Smooth muscle cell (in vitro differentiated cells): ENCODE data around the gene LMO1. TPM values are rescaled to one million over a fixed set of nuclear protein-coding genes. Genes with fewer than 3 reads are reported as not detected.

Experiments
- DNase-seq: peaks from one replicate; lab custom pipeline; 2025; ENCODE audit not compliant: unreplicated experiment; lab: John Stamatoyannopoulos, UW
- H2AFZ ChIP-seq: fragments of 200-600 bp; sonication (generic); 2 replicates; pipeline ENCODE4 v1.6.0; 2016; ENCODE audit warnings: antibody characterized with exemption, low read depth, mild to moderate bottlenecking
- H3F3A ChIP-seq: fragments of 200-600 bp; sonication (generic); 2 replicates; pipeline ENCODE4 v1.6.0; 2017; ENCODE audit warnings: antibody characterized with exemption, low read depth
- H3K27ac ChIP-seq: fragments of 200-600 bp; sonication (generic); 2 replicates; pipeline ENCODE4 v1.5.1; 2016; ENCODE audit warnings: low read depth, mild to moderate bottlenecking
- H3K27me3 ChIP-seq: fragments of 200-600 bp; sonication (generic); 2 replicates; pipeline ENCODE4 v1.6.1; 2016; ENCODE audit warnings: low read depth, mild to moderate bottlenecking
- H3K36me3 ChIP-seq: fragments of 200-600 bp; sonication (generic); 2 replicates; pipeline ENCODE4 v1.5.1; 2016; ENCODE audit warnings: low read depth
- H3K4me1 ChIP-seq: fragments of 200-600 bp; sonication (generic); 2 replicates; pipeline ENCODE4 v1.5.1; 2016; ENCODE audit warnings: low read depth
- H3K4me2 ChIP-seq: fragments of 200-600 bp; sonication (generic); 2 replicates; pipeline ENCODE4 v1.6.0; 2016; ENCODE audit warnings: mild to moderate bottlenecking
- H3K4me3 ChIP-seq: fragments of 200-600 bp; sonication (generic); 2 replicates; pipeline ENCODE4 v1.5.1; 2016; ENCODE audit warnings: mild to moderate bottlenecking
- H3K79me2 ChIP-seq: fragments of 200-600 bp; sonication (generic); 2 replicates; pipeline ENCODE4 v1.6.0; 2016; ENCODE audit warnings: low read depth, mild to moderate bottlenecking
- H3K9ac ChIP-seq: fragments of 200-600 bp; sonication (generic); 2 replicates; pipeline ENCODE4 v1.6.0; 2016; ENCODE audit warnings: low read depth
- H3K9me3 ChIP-seq: fragments of 200-600 bp; sonication (generic); replicated peaks from 2 replicates; pipeline ENCODE4 v1.5.1; 2016; ENCODE audit warnings: low read depth
- H4K20me1 ChIP-seq: fragments of 200-600 bp; sonication (generic); 2 replicates; pipeline ENCODE4 v1.6.0; 2016; ENCODE audit warnings: low read depth
- CTCF ChIP-seq: fragments of 200-600 bp; sonication (generic); IDR thresholded peaks from 2 replicates; pipeline ENCODE4 v1.5.1; 2017; ENCODE audit warnings: borderline replicate concordance, mild to moderate bottlenecking, antibody characterized with exemption; ENCODE audit not compliant: insufficient read depth, poor library complexity, severe bottlenecking
- WGBS: methylation state at CpG from one replicate; pipeline ENCODE4 v1.1.7; 2016; ENCODE audit warnings: low lambda C conversion rate; 5-methylcytosine and 5-hydroxymethylcytosine counted together
- polyA plus RNA-seq: library from polyadenylated mRNA; unstranded; fragments of >200 nt; fragmentation: Nextera tagmentation; extraction: Ambion mirVana; gene quantifications from 2 replicates; pipeline ENCODE4 v1.2.1, GENCODE V29; 2016
- total RNA-seq: library from RNA; depleted of rRNA; stranded (reverse); fragments of >200 nt; gene quantifications from 2 replicates; pipeline ENCODE4 v1.2.3, GENCODE V29; 2014

Gene LMO1
- total and polyA plus RNA-seq, 2 experiments from 2014 or later, result 1.1 to 1.6 TPM

- no peak for DNase-seq
- Histone ChIP-seq H3K27me3 (peaks cover 12% of the 10 kb centered on the region), H3K4me3 (no peak overlapping the region), H2AFZ (no peak overlapping the region), H3K36me3 (no peaks in the 10 kb centered on the region), H3F3A (no peaks in the 10 kb centered on the region), H3K27ac (no peak overlapping the region), H4K20me1 (no peaks in the 10 kb centered on the region), H3K4me2 (no peak overlapping the region), H3K9ac (no peak overlapping the region), H3K4me1 (peaks cover 3% of the 10 kb centered on the region), H3K79me2 (no peaks in the 10 kb centered on the region), H3K9me3 (no peaks in the 10 kb centered on the region)
- TF ChIP-seq CTCF, result no peak
- WGBS, result 36% methylated on average over 2 of the region's 2 CpGs
Observed at GRCh38 chr11:8190431-8190830, 73.2 kb downstream of the LMO1 start.

DNA sequence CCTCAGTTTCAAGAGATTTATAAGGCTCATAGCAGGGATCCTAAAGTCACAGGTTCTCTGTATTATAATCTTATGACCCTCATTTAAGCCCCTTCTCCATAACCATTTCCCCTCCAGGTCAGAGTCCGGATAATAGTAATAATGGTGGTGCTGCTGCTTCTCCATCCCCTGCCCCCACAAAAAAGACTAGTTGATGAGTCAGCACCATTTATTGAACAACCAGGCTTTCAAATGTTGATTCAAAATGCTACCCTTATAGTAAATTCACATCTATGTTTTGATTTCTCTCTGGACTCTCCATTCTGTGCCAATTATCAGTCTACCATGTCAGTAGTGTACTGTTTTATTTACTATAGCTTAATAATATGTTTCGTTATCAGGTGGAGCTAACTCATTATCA lies 77.2 kb downstream of the LMO1 start:
- Histone ChIP-seq H3K27me3 (no peaks in the 10 kb centered on the region), H3K4me1 (no peaks in the 10 kb centered on the region), H3F3A (no peaks in the 10 kb centered on the region), H3K36me3 (no peaks in the 10 kb centered on the region), H3K4me2 (no peak overlapping the region), H4K20me1 (no peaks in the 10 kb centered on the region), H3K79me2 (no peaks in the 10 kb centered on the region), H2AFZ (no peak overlapping the region), H3K9ac (no peak overlapping the region), H3K9me3 (no peaks in the 10 kb centered on the region), H3K4me3 (no peak overlapping the region), H3K27ac (no peak overlapping the region)
- WGBS, result 88% methylated on average over 2 of the region's 2 CpGs
- no peak for DNase-seq
- no peak for TF ChIP-seq CTCF

DNA sequence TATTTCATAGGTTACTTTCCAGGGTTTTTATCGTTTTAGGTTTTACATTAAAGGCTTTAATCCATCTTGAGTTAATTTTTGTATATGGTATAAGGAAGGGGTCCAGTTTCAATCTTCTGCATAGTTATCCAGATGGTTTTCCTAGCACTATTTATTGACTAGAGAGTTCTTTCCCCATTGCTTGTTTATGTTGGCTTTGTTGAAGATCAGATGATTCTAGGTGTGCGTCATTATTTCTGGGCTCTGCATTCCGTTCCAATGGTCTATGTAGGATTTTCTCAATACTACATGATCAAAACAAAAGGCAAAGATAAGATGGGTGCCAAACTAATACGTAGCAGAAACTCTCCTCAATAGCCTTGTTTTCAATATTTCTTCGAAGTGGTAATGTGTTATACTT lies 80.6 kb downstream of the LMO1 start:
- DNase-seq, result no peak
- Histone ChIP-seq H3K27me3 (peaks cover 4% of the 10 kb centered on the region), H4K20me1 (no peaks in the 10 kb centered on the region), H3F3A (no peaks in the 10 kb centered on the region), H3K4me3 (no peak overlapping the region), H2AFZ (no peak overlapping the region), H3K36me3 (no peaks in the 10 kb centered on the region), H3K4me1 (no peaks in the 10 kb centered on the region), H3K79me2 (no peaks in the 10 kb centered on the region), H3K9ac (no peak overlapping the region), H3K9me3 (no peaks in the 10 kb centered on the region), H3K4me2 (no peak overlapping the region), H3K27ac (no peak overlapping the region)
- 74% methylated on average over 5 of the region's 5 CpGs for WGBS
- TF ChIP-seq CTCF, result no peak

- Histone ChIP-seq H3K27me3 (peaks cover 13% of the 10 kb centered on the region), H3K27ac (no peak overlapping the region), H3K4me1 (no peaks in the 10 kb centered on the region), H3K36me3 (no peaks in the 10 kb centered on the region), H3K9ac (no peak overlapping the region), H3K4me2 (no peak overlapping the region), H4K20me1 (no peaks in the 10 kb centered on the region), H3K4me3 (no peak overlapping the region), H2AFZ (no peak overlapping the region), H3K9me3 (no peaks in the 10 kb centered on the region), H3K79me2 (no peaks in the 10 kb centered on the region), H3F3A (no peaks in the 10 kb centered on the region)
- no peak for DNase-seq
- 44% methylated on average over 4 of the region's 4 CpGs for WGBS
- TF ChIP-seq CTCF, result no peak
Observed at GRCh38 chr11:8180469-8180868, 83.2 kb downstream of the LMO1 start.
